GM19043 (cell line): Measurements from ENCODE around the gene CEACAM16.
"Not testable (repeated sequence)": the region's sequence is repeated elsewhere in the genome, so short reads cannot be mapped to it uniquely, and the experiment has no call there.

Experiments used
- ATAC-seq: cut with Tn5 transposase; IDR thresholded peaks from one replicate; pipeline ENCODE4 v1.9.1; 2021; ENCODE audit warnings: low read depth; ENCODE audit not compliant: unreplicated experiment

Gene CEACAM16

DNA sequence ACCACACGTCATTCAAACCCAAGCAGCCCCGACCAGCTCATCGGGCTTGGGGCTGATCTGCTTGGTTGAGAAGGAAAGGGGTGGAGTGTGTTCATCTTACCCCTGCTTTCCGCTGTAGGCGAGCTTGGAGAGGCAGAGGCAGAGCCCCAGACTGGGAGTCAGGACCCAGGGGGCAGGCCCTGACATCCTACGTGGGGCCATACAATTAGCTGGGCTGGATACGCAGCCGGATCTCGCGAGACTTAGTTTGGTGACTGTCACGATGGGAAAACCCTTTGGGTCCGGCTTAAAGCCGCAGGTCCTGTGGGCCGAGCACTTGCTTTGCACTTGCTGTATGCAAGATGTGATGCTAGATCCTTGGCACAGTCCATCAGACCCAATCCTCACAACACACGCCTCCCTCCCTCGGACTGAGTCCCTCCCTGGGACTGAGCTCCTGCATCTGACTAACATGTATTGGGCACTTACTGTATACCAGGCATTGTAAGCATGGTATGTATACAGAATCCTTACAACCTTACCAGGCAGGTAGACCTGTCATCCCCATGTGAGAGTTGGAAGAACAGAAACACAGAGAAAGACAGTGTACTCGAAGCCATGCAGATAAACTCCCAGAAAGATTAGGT lies 3.7 kb downstream of the CEACAM16 start:
- ATAC-seq, result no peak

DNA sequence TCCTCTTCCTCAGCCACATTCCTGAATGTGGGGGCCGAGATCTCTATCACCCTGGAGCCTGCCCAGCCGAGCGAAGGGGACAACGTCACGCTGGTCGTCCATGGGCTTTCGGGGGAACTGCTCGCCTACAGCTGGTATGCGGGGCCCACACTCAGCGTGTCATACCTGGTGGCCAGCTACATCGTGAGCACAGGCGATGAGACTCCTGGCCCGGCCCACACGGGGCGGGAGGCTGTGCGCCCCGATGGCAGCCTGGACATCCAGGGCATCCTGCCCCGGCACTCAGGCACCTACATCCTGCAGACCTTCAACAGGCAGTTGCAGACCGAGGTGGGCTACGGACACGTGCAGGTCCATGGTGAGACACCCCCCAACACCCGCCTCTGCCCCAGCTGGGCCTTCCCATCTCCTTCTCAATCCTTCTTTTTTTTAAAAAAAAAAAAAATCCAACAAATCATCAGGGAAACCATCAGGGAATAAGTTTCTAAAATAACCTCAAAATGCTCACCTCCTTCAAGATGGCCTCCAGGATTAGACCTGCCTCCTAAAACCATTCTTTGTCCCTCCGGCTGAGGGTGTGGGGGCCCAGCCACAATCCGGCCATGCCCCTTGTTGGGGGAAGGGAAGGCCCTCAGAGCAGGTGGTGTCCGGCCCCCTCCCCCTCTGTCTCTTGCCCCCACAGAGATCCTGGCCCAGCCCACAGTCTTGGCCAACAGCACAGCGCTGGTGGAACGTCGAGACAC lies 4.6 kb downstream of the CEACAM16 start:
- ATAC-seq, result no peak

DNA sequence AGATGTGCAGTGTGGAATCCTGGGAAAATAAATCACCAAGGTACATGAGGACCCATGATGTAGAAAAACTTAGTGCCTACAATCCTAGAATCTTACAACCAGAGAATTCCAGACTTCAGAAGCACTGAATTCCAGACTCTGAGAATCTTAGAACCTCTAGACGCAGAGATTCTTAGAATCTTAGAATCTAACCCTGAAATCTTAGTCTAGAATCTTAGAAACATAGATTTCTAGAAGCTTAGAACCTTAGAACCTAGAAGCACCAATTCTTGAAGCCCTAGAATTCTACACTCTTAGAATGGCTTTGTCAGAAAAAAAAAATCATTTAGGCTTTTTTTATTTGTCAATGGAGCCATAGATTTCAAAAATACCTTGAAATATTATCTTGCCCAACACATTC lies 6.0 kb downstream of the CEACAM16 start:
- ATAC-seq, result no peak

GRCh38 chr19:44705502-44706010 lies 6.6 kb downstream of the CEACAM16 start:
- no peak for ATAC-seq

DNA sequence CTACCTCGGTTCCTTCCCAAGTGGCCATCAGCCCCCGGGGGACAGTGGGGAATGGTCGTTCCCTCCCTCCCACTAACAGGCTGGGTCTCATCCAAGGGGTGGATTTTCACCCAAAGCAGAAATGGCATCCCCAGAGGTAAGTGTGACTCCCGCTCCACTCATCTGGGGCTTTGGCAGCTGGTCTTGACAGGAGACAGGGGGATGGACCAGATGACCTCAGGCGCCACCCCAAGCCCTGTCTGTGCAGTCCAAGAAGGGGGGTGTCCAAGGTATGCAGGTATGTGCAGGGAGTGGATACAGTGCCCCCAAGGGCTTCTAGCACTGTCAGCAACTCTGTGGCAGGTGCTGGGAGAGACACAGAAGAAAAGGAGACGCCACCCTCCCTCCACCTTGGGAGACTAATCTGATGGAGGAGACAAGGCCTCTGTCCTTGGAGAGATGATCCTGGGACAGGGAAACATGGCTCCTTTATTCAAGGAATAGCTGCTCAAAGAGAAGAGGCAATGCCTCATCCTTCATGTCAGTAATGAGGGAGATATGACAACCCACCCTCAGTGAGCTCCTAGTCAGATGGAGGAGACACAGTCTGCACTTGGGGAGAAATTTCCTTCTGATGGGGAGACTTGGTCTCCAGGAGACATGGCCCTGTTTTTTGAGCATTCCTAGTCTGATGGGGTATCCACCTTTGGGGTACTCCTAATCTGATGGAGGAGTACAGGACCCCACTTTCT lies 7.7 kb downstream of the CEACAM16 start:
- no peak for ATAC-seq

DNA sequence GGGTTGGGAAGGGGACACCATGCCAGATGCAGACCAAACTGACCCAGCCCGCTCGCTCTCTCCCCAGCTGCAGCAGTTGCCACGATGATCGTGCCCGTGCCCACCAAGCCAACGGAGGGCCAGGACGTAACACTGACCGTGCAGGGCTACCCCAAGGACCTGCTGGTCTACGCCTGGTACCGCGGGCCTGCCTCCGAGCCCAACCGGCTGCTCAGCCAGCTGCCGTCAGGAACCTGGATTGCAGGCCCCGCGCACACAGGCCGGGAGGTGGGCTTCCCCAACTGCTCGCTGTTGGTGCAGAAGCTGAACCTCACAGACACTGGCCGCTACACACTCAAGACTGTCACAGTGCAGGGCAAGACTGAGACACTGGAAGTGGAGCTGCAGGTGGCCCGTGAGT lies 8.8 kb downstream of the CEACAM16 start:
- no peak for ATAC-seq

DNA sequence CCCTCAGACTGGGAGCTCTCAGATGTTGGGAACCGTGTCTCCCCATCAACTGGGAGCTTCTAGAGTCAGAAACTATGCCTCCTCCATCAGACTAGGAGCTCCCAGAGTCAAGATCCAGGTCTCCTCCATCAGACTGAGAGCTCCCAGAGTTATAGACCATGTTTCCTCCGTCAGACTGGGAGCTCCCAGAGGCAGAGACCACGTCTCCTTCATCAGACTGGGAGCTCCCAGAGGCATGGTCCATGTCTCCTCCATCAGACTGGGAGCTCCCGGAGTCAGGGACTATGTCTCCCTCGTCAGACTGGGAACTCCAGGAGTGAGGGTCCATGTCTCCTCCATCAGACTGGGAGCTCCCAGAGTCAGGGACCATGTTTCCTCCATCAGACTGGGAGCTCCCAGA lies 10.0 kb downstream of the CEACAM16 start:
- ATAC-seq, result no peak

- ATAC-seq, result not testable (repeated sequence)
Observed at GRCh38 chr19:44709434-44710266, 10.7 kb downstream of the CEACAM16 start.

DNA sequence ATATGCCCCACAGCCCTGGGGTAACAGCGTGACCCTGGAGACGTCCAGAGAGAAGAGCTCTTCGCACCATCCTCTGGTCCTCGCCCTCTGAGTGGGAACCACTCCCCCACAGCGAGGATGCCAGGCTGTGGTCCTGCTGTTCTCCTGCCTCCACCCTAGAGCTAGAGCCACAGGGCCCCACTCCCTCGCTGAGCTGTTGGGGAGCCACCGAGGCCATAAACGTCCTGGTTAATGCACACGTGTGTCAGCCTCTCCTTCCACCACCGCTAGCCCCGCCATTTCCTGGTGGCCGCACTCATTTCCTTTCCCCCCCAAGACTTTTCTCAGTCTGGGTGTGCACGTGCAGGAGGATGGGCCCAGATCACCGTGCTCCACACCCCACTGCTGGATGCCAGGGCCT lies 11.5 kb downstream of the CEACAM16 start:
- no peak for ATAC-seq

GRCh38 chr19:44712864-44713515 lies 14.0 kb downstream of the CEACAM16 start:
- no peak for ATAC-seq

- no peak for ATAC-seq
Observed at GRCh38 chr19:44714597-44715169, 15.7 kb downstream of the CEACAM16 start.

- no peak for ATAC-seq
Observed at GRCh38 chr19:44717603-44718002, 18.7 kb downstream of the CEACAM16 start.

DNA sequence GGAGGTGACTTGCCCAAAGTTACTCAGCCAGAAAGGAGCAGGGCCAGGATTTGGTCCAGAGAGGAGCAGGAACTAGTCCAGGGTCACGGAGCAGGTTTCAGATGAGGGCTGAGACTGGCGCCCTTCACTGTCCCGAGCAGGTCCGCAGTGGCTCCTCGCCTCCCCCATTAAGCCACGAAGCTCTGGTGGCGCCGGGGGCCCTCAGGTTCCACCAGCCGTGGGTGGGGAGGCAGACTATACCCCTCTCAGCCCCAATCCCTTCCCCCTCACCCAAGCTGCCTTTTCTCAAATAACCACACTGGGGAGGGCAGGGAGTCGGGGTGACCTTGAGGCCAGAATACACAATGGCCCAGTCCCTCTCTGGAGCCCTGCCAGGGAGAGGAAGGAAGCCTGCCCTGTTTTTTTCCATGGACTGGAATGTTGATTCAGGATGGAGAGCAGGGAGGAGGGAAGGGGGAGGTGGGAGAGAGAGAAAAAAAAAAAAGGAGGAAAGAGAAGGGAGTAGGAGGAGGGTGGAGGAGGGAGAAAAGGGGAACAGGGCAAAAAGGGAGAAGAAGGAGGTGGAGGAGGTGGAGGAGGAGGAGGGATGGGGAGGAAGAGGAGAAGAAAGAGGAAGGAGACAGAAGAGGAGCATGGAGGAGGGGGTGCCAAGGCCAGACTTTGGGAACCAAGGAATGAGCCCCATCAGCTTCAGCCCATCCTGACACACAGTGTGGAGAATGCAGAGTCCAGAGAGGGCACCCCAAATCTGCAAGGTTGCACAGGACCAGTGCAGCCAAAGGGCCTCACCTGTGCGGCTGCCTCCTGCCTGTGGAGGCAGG lies 19.7 kb downstream of the CEACAM16 start:
- no peak for ATAC-seq

DNA sequence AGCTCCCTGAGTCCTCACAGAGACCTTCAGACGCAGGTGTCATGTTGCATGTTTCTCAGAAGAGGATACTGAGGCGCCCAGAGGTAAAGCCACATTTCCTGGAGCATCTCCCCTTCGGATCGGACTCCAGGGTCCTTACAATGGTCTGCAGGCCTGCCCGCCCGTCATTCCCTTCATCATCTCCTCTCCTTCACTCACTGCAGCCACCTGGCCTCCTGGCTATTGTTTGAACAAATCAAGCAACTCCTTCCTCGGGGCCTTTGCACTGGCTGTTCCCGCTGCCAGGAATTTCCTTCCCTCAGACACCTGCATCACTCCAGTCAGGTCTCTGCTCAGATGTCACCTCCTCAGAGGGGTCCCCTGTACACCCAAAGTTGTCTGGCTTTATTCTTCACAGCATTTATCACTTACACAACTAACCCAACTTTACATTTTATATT lies 20.3 kb downstream of the CEACAM16 start:
- ATAC-seq, result no peak

DNA sequence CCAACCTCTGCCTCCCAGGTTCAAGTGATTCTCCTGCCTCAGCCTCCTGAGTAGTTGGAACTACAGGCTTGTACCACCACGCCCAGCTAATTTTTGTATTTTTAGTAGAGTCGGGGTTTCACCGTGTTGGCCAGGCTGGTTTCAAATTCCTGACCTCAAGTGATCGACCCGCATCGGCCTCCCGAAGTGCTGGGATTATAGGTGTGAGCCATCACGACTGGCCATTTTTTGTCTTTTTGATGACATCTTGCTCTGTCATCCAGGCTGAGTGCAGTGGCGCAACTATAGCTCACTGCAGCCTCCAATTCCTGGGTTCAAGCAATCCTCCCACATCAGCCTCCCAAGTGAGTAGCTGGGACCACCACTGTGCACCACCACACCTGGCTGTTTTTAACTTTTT lies 21.4 kb downstream of the CEACAM16 start:
- ATAC-seq, result not testable (repeated sequence)

- ATAC-seq, result no peak
Observed at GRCh38 chr19:44720945-44721344, 22.0 kb downstream of the CEACAM16 start.

DNA sequence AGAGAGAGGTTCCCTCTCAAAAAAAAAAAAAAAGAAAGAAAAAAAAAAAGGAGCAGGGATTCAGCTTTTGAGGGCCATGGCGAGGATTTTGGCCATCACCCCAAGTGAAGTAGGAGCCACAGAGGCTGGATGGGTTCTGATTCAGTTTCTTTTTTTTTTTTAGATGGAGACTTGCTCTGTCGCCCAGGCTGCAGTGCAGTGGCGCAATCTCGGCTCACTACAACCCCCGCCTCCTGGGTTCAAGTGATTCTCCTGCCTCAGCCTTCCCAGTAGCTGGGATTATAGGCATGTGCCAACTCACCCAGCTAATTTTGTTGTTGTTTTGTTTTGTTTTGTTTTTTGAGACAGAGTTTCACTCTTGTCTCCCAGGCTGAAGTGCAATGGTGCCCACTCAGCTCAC lies 22.4 kb downstream of the CEACAM16 start:
- not testable (repeated sequence) for ATAC-seq

GRCh38 chr19:44722131-44723121 lies 23.5 kb downstream of the CEACAM16 start:
- ATAC-seq, result no peak
